H1 (cell line): ENCODE data around the gene DGCR8. TPM values are rescaled to one million over a fixed set of nuclear protein-coding genes. Genes with fewer than 3 reads are reported as not detected.
A peak's percentile ranks its signal among the peaks of the same experiment; 100 is the strongest.

ENCODE experiments used
- CTCF ChIA-PET: fragments of 300-600 bp; sonication (Branson Sonifier 250); formaldehyde crosslinking; loops from one replicate; lab custom pipeline; 2021; ENCODE audit not compliant: partially characterized antibody; lab: Charles Lee
- POLR2A ChIA-PET: fragments of 300-600 bp; sonication (Branson Sonifier 250); formaldehyde crosslinking; loops from one replicate; lab custom pipeline; 2021; ENCODE audit warnings: inconsistent platforms; ENCODE audit not compliant: partially characterized antibody; lab: Charles Lee
- DNase-seq, 2 experiments: peaks; one replicate each; pipeline versions ENCODE4 v3.0.0 to v3.0.0-alpha.2; 2010 to 2022; ENCODE audit warnings: low spot score in 2 of 2, low read depth in 1 of 2, mixed read lengths in 1 of 2
- FAIRE-seq: peaks from 2 replicates; lab custom pipeline; 2011; peaks lifted over from hg19 to GRCh38; lab: Jason Lieb, UNC
- H2AFZ ChIP-seq: 2 replicates; pipeline ENCODE4 v1.8.1; 2012; ENCODE audit warnings: low read length, inconsistent platforms
- H2AK5ac ChIP-seq: 2 replicates; pipeline ENCODE4 v1.6.1; 2013; ENCODE audit warnings: low read depth, low read length
- H2BK120ac ChIP-seq: replicated peaks from 2 replicates; pipeline ENCODE3; 2013; ENCODE audit warnings: low read depth, low read length, inconsistent platforms
- H2BK12ac ChIP-seq: 2 replicates; pipeline ENCODE4 v1.6.1; 2013; ENCODE audit warnings: low read depth, low read length
- H2BK15ac ChIP-seq: 2 replicates; pipeline ENCODE4 v1.6.1; 2013; ENCODE audit warnings: low read length
- H2BK20ac ChIP-seq: 2 replicates; pipeline ENCODE4 v1.6.1; 2013; ENCODE audit warnings: low read length
- H2BK5ac ChIP-seq: 2 replicates; pipeline ENCODE4 v1.6.1; 2013; ENCODE audit warnings: low read depth, low read length
- H3K14ac ChIP-seq: 2 replicates; pipeline ENCODE4 v1.6.1; 2013; ENCODE audit warnings: inconsistent platforms; ENCODE audit not compliant: insufficient read length
- H3K18ac ChIP-seq: 2 replicates; pipeline ENCODE4 v1.6.1; 2013; ENCODE audit warnings: low read length; ENCODE audit errors: extremely low read depth
- H3K23ac ChIP-seq: 2 replicates; pipeline ENCODE4 v1.6.1; 2013; ENCODE audit warnings: inconsistent platforms; ENCODE audit not compliant: insufficient read length
- H3K23me2 ChIP-seq: 2 replicates; pipeline ENCODE4 v1.6.1; 2013; ENCODE audit warnings: low read depth, low read length
- H3K27ac ChIP-seq: 2 replicates; pipeline ENCODE4 v1.6.1; 2011; ENCODE audit warnings: low read depth, low read length, inconsistent platforms
- H3K27me3 ChIP-seq, 4 experiments: replicated peaks in 1 of 4; 1 replicate in 1 of 4; 2 replicates in 3 of 4; pipeline versions ENCODE4 v1.6.1 to v1.8.1; 2011 to 2013; ENCODE audit warnings: low read length in 3 of 4, mild to moderate bottlenecking in 3 of 4, inconsistent platforms in 2 of 4, mixed read lengths in 2 of 4, moderate library complexity in 1 of 4; ENCODE audit not compliant: control insufficient read depth in 3 of 4, insufficient read depth in 3 of 4; ENCODE audit errors: extremely low read depth in 1 of 4
- H3K36me3 ChIP-seq, 4 experiments: 2 replicates each; pipeline versions ENCODE4 v1.6.1 to v1.8.1; 2011 to 2013; ENCODE audit warnings: mild to moderate bottlenecking in 4 of 4, low read length in 3 of 4, moderate library complexity in 2 of 4, control low read depth in 1 of 4, inconsistent platforms in 1 of 4; ENCODE audit not compliant: insufficient read depth in 4 of 4, control insufficient read depth in 2 of 4
- H3K4ac ChIP-seq: replicated peaks from 2 replicates; pipeline ENCODE3; 2013; ENCODE audit warnings: low read length, low read depth, mixed read lengths, inconsistent platforms; ENCODE audit not compliant: insufficient read length
- H3K4me1 ChIP-seq, 4 experiments: replicated peaks in 1 of 4; 1 replicate in 1 of 4; 2 replicates in 3 of 4; pipeline versions ENCODE4 v1.6.1 to v1.8.1; 2011 to 2013; ENCODE audit warnings: low read length in 3 of 4, inconsistent platforms in 2 of 4, mixed read lengths in 1 of 4; ENCODE audit not compliant: insufficient read depth in 4 of 4, control insufficient read depth in 3 of 4
- H3K4me2 ChIP-seq, 2 experiments: 2 replicates each; pipeline versions ENCODE4 v1.6.1 to v1.8.1; 2011 to 2013; ENCODE audit warnings: low read depth in 2 of 2, low read length in 2 of 2, control low read depth in 1 of 2, inconsistent platforms in 1 of 2, mild to moderate bottlenecking in 1 of 2; ENCODE audit not compliant: insufficient read depth in 1 of 2
- H3K4me3 ChIP-seq, 4 experiments: fragments of 200-600, 300-600 bp in 1 of 4; sonication (generic), shearing (Covaris generic), sonication (Bioruptor Twin) in 1 of 4; 2 replicates each; pipeline versions ENCODE4 v1.5.1 to v1.8.1; 2011 to 2016; ENCODE audit warnings: low read length in 4 of 4, low read depth in 3 of 4, control low read depth in 2 of 4, inconsistent platforms in 2 of 4, mild to moderate bottlenecking in 2 of 4, mixed read lengths in 1 of 4, moderate library complexity in 1 of 4; ENCODE audit not compliant: insufficient read depth in 2 of 4; ENCODE audit errors: extremely low read depth in 1 of 4
- H3K56ac ChIP-seq: replicated peaks from 2 replicates; pipeline ENCODE3; 2013; ENCODE audit warnings: low read depth, mild to moderate bottlenecking, mixed read lengths, low read length, inconsistent platforms; ENCODE audit not compliant: insufficient read length
- H3K79me1 ChIP-seq: 2 replicates; pipeline ENCODE4 v1.6.1; 2013; ENCODE audit warnings: low read depth, low read length, control low read depth
- H3K79me2 ChIP-seq, 2 experiments: 2 replicates each; pipeline versions ENCODE4 v1.6.1 to v1.8.1; 2012 to 2013; ENCODE audit warnings: low read length in 2 of 2, mild to moderate bottlenecking in 2 of 2, inconsistent platforms in 1 of 2; ENCODE audit not compliant: insufficient read depth in 2 of 2, control insufficient read depth in 1 of 2
- H3K9ac ChIP-seq, 4 experiments: replicated peaks in 1 of 4; 1 replicate in 1 of 4; 2 replicates in 3 of 4; pipeline versions ENCODE4 v1.6.1 to v1.8.1; 2011 to 2013; ENCODE audit warnings: low read depth in 3 of 4, low read length in 3 of 4, control low read depth in 2 of 4, mild to moderate bottlenecking in 2 of 4, moderate library complexity in 2 of 4, inconsistent platforms in 1 of 4; ENCODE audit errors: extremely low read depth in 1 of 4
- H3K9me3 ChIP-seq, 2 experiments: 2 replicates each; pipeline versions ENCODE4 v1.6.1 to v1.8.1; 2012 to 2013; ENCODE audit warnings: mild to moderate bottlenecking in 2 of 2, moderate library complexity in 2 of 2, control low read depth in 1 of 2, inconsistent platforms in 1 of 2, low read depth in 1 of 2, low read length in 1 of 2, mixed read lengths in 1 of 2; ENCODE audit not compliant: insufficient read depth in 2 of 2
- H4K20me1 ChIP-seq, 2 experiments: replicated peaks in 1 of 2; 2 replicates each; pipeline versions ENCODE3 to v1.8.1; 2011 to 2013; ENCODE audit warnings: inconsistent platforms in 2 of 2, low read length in 2 of 2, mild to moderate bottlenecking in 1 of 2; ENCODE audit not compliant: insufficient read depth in 2 of 2, control insufficient read depth in 1 of 2
- H4K5ac ChIP-seq: 2 replicates; pipeline ENCODE4 v1.6.1; 2013; ENCODE audit warnings: low read length, low read depth, mixed read lengths, inconsistent platforms; ENCODE audit not compliant: insufficient read length
- H4K8ac ChIP-seq: 2 replicates; pipeline ENCODE4 v1.8.0; 2013; ENCODE audit warnings: mild to moderate bottlenecking, moderate library complexity, low read length, inconsistent platforms; ENCODE audit not compliant: insufficient read depth; ENCODE audit errors: extremely low read depth
- H4K91ac ChIP-seq: replicated peaks from 2 replicates; pipeline ENCODE3; 2013; ENCODE audit warnings: low read length, mixed read lengths, inconsistent platforms; ENCODE audit not compliant: insufficient read length
- BACH1 ChIP-seq: IDR thresholded peaks from 2 replicates; pipeline ENCODE4 v1.6.1; 2012; ENCODE audit warnings: low read length, improper control_type of control experiment
- EP300 ChIP-seq, 2 experiments: IDR thresholded peaks; 1 replicate in 1 of 2; 2 replicates in 1 of 2; pipeline ENCODE4 v1.6.1; 2011 to 2012; ENCODE audit warnings: low read depth in 2 of 2, low read length in 2 of 2, mild to moderate bottlenecking in 2 of 2, borderline replicate concordance in 1 of 2, inconsistent platforms in 1 of 2, moderate library complexity in 1 of 2
- JUND ChIP-seq: IDR thresholded peaks from 2 replicates; pipeline ENCODE4 v1.6.1; 2011; ENCODE audit warnings: mild to moderate bottlenecking, improper control_type of control experiment, low read length
- KDM4A ChIP-seq: IDR thresholded peaks from one replicate; pipeline ENCODE4 v1.7.1; 2012; ENCODE audit warnings: low read depth, mild to moderate bottlenecking, moderate library complexity, low read length, inconsistent platforms; ENCODE audit not compliant: severe bottlenecking
- MAFK ChIP-seq: IDR thresholded peaks from 2 replicates; pipeline ENCODE4 v1.6.1; 2012; ENCODE audit warnings: low read depth, mild to moderate bottlenecking, improper control_type of control experiment, low read length
- RAD21 ChIP-seq, 2 experiments: IDR thresholded peaks in 1 of 2; conservative IDR thresholded peaks in 1 of 2; 2 replicates each; pipeline ENCODE4 v1.6.1; 2011; ENCODE audit warnings: low read depth in 2 of 2, low read length in 2 of 2, improper control_type of control experiment in 1 of 2, inconsistent platforms in 1 of 2, mild to moderate bottlenecking in 1 of 2, moderate library complexity in 1 of 2
- RBBP5 ChIP-seq: IDR thresholded peaks from 2 replicates; pipeline ENCODE4 v1.7.1; 2012; ENCODE audit warnings: low read depth, mild to moderate bottlenecking, inconsistent platforms, low read length, moderate library complexity, borderline replicate concordance
- SAP30 ChIP-seq: fragments of 300-600 bp; sonication (generic); IDR thresholded peaks from 2 replicates; pipeline ENCODE4 v1.7.1; 2012; ENCODE audit warnings: low read length, moderate library complexity, mild to moderate bottlenecking, inconsistent platforms; ENCODE audit not compliant: insufficient read depth, insufficient replicate concordance
- SIN3A ChIP-seq, 2 experiments: IDR thresholded peaks in 1 of 2; conservative IDR thresholded peaks in 1 of 2; 2 replicates each; pipeline ENCODE4 v1.6.1; 2011 to 2012; ENCODE audit warnings: low read length in 2 of 2, improper control_type of control experiment in 1 of 2, low read depth in 1 of 2, mild to moderate bottlenecking in 1 of 2
- TBP ChIP-seq: IDR thresholded peaks from 2 replicates; pipeline ENCODE4 v1.6.1; 2011; ENCODE audit warnings: low read depth, low read length, improper control_type of control experiment
- TEAD4 ChIP-seq: IDR thresholded peaks from 2 replicates; pipeline ENCODE4 v1.6.1; 2012; ENCODE audit warnings: low read depth, low read length, inconsistent platforms, mixed read lengths
- YY1 ChIP-seq: IDR thresholded peaks from 2 replicates; pipeline ENCODE4 v1.6.1; 2011; ENCODE audit warnings: low read depth, mild to moderate bottlenecking, low read length
- WGBS, 2 experiments: shearing (Covaris generic) in 1 of 2; methylation state at CpG; one replicate each; pipeline versions ENCODE4 v1.1.6 to v1.1.7; 2013 to 2015; ENCODE audit warnings: low lambda C conversion rate in 2 of 2, mixed read lengths in 2 of 2, inconsistent platforms in 1 of 2, low coverage in 1 of 2, missing lambda C conversion rate in 1 of 2; ENCODE audit not compliant: insufficient replicate concordance in 2 of 2, insufficient coverage in 1 of 2, insufficient read length in 1 of 2; ENCODE audit errors: extremely low coverage in 1 of 2, missing lambda C conversion rate in 1 of 2; 5-methylcytosine and 5-hydroxymethylcytosine counted together
- polyA plus RNA-seq, 7 experiments: library from polyadenylated mRNA; depleted of rRNA in 3 of 7; stranded (reverse) in 5 of 7; unstranded in 2 of 7; fragments of >200 nt in 5 of 7; fragments of 200-250 nt in 2 of 7; gene quantifications; 1 replicate in 5 of 7; 2 replicates in 1 of 7; 4 replicates in 1 of 7; pipeline versions ENCODE4 v1.2.1 to v1.2.3, GENCODE V29; 2011 to 2013; ENCODE audit warnings: missing spikeins in 2 of 7, mixed read lengths in 2 of 7
- total RNA-seq: library from RNA; stranded (reverse); fragmentation: NEBNext Ultra II Directional; extraction: Animal tissue kit (Norgen Biotek cat#: 25700); gene quantifications from 2 replicates; pipeline ENCODE4 v1.2.1, GENCODE V29; 2021

DGCR8 gene
- total and polyA plus RNA-seq, 2 of the 8 experiments (the other 6 are each of a cell fraction or from before 2014, with no cell fraction given): 23.7 to 43.7 TPM

GRCh38 chr22:20159076-20159475 lies 79.0 kb downstream of the DGCR8 start:
- DNase-seq: peak in 1 of 2 experiments; percentile 76
- H4K20me1 ChIP-seq: peaks cover 0 to 1% of the 10 kb centered on the region in 2 experiments
- H3K27ac ChIP-seq: no peak overlapping the region
- no peak overlapping the region for H2AK5ac ChIP-seq
- H3K23me2 ChIP-seq: peaks cover 13% of the 10 kb centered on the region; the same call in 1 of the 2 replicates
- ChIA-PET POLR2A (no interaction called here), CTCF (interaction anchor here (0.8 to 2.8 kb wide), 17 partner anchors 13 to 158 kb away, joined by 3 to 17 read pairs (median 4); no protein-coding TSS in a partner anchor)
- H2BK20ac ChIP-seq: no peak overlapping the region
- H3K36me3 ChIP-seq: no peaks in the 10 kb centered on the region
- no peak overlapping the region for H3K9ac ChIP-seq
- H3K56ac ChIP-seq: no peak overlapping the region
- H3K4me2 ChIP-seq: peak overlapping the region in 1 of 2 experiments; percentile 33; a peak in 1 of 4 replicates
- H3K79me2 ChIP-seq: no peaks in the 10 kb centered on the region
- H3K4me1 ChIP-seq: peaks cover 0 to 7% (median 4%) of the 10 kb centered on the region in 4 experiments; a peak in 4 of 7 replicates
- H3K9me3 ChIP-seq: no peaks in the 10 kb centered on the region
- no peaks in the 10 kb centered on the region for H3K27me3 ChIP-seq
- peak; percentile 32 for FAIRE-seq
- no peak overlapping the region for H4K5ac ChIP-seq
- H3K14ac ChIP-seq: no peak overlapping the region
- peak overlapping the region; percentile 61; the same call in 1 of the 2 replicates for H2BK15ac ChIP-seq
- no peak overlapping the region for H2BK12ac ChIP-seq
- TF ChIP-seq MAFK (no peak), TEAD4 (no peak), TBP (no peak), SIN3A (conservative IDR thresholded peaks at IDR 0.05 in 1 of 2, IDR thresholded peaks at IDR 0.05 in 1 of 2; ENCODE audit: low read depth in 1 of 2, low read length in 2 of 2) (0 out of 4 replicates have a peak, but pooled peaks of 1 of the 2 experiments have one; percentile 27), JUND (no peak), YY1 (no peak), SAP30 (no peak), EP300 (IDR thresholded peaks at IDR 0.05; ENCODE audit: borderline replicate concordance in 1 of 2, low read depth in 2 of 2, low read length in 2 of 2) (no peak), BACH1 (no peak), RBBP5 (no peak), RAD21 (IDR thresholded peaks at IDR 0.05 in 1 of 2, conservative IDR thresholded peaks at IDR 0.05 in 1 of 2; ENCODE audit: low read depth in 2 of 2, low read length in 2 of 2) (peak in 1 of 2 experiments; percentile 14; a peak in 1 of 4 replicates), KDM4A (no peak)
- H3K4me3 ChIP-seq: no peak overlapping the region
- no peak overlapping the region for H4K91ac ChIP-seq
- no peak overlapping the region for H3K4ac ChIP-seq
- H2BK120ac ChIP-seq: no peak overlapping the region
- no peak overlapping the region for H2AFZ ChIP-seq
- H3K79me1 ChIP-seq: no peaks in the 10 kb centered on the region
- 42% methylated on average over 8 of the region's 9 CpGs; no CpG with 5 or more reads in 1 of the 2 experiments for WGBS, 2 experiments
- H4K8ac ChIP-seq: no peak overlapping the region; the same call in 1 of the 2 replicates
- H2BK5ac ChIP-seq: no peak overlapping the region
- no peak overlapping the region for H3K23ac ChIP-seq
- H3K18ac ChIP-seq: peak overlapping the region; percentile 13; the same call in 1 of the 2 replicates
